Measurements from ENCODE around the gene FMC1.

Gene FMC1

DNA sequence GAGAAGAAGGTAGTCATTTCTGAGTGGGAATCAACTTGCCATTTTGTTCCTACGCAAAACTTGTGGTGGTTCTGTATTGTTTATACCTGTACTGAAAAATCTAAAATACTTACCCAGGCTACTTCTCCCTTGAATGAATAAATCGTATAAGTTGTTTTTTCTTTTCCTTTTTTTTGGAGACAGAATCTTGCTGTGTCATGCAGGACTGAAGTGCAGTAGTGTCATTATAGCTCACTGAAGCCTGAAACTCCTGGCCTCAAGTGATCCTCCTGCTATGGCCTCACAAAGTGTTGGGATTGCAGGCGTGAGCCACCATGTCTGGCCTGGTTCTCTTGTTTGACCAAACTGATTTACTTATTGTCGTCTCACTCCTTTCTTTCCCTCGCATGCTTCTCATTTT is 46.5 kb downstream of the FMC1 start:
- no peak for DNase-seq

GRCh38 chr7:139389091-139389490 is 48.0 kb downstream of the FMC1 start:
- DNase-seq = no peak

DNA sequence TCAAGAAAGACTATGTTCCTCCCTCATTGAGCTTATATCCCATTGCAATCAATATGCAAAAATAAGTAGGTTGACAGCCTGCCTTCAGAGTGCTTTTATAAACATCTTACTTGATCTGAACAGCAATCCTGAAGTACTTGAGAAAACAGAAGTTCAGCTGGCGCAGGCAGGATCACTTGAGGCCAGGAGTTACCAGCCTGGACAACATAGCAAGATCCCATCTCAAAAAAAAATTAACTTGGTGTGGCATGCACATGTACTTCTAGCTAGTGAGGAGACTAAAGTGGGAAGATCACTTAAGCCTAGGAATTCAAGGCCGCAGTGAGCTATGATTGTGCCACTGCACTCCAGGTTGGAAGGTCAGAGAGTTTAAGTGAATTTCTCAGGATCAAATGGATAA is 48.6 kb downstream of the FMC1 start:
- DNase-seq = no peak

DNA sequence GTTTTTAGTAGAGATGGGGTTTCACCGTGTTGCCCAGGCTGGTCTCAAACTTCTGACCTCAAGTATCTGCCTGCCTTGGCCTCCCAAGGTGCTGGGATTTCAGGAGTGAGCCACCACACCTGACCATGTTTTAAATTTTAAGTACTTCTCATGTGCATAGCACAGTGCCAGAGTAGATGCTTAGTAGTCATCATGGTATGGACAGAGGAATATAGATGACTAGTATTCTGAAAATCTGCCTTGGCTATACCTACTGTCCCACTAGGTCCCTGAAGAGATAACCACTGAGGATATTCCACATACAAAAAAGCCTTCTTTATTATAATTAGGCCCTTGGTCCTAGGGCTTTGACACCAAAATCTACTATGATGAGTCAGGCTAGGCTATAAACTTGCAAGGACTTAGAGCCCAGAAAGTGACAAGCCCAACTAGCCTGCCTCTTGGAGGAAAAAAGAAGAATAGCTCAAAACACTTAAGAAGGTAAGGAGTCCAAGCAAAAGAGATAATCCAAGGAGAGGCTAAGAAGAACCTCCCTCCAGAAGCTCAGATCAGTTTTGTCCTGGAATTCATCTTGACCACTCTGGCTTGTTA is 52.6 kb downstream of the FMC1 start:
- no peak for DNase-seq

GRCh38 chr7:139394540-139394939 is 53.4 kb downstream of the FMC1 start:
- DNase-seq = no peak
